GM19438 (cell line): ENCODE measurements around the gene ST8SIA5.

ENCODE experiments used
- ATAC-seq: cut with Tn5 transposase; IDR thresholded peaks from one replicate; pipeline ENCODE4 v1.9.1; 2021; ENCODE audit warnings: low read depth; ENCODE audit not compliant: unreplicated experiment

The ST8SIA5 gene

GRCh38 chr18:46716336-46716735 lies 40.5 kb downstream of the ST8SIA5 start:
- no peak for ATAC-seq

- no peak for ATAC-seq
These were observed 41.8 kb downstream of the ST8SIA5 start for GRCh38 chr18:46715062-46715461.

- no peak for ATAC-seq
These were observed 44.4 kb downstream of the ST8SIA5 start for GRCh38 chr18:46712406-46712805.

GRCh38 chr18:46711444-46711863 lies 45.4 kb downstream of the ST8SIA5 start:
- no peak for ATAC-seq

GRCh38 chr18:46706968-46707367 lies 49.9 kb downstream of the ST8SIA5 start:
- no peak for ATAC-seq

GRCh38 chr18:46705521-46705920 lies 51.3 kb downstream of the ST8SIA5 start:
- ATAC-seq = no peak

- no peak for ATAC-seq
These were observed 52.0 kb downstream of the ST8SIA5 start for GRCh38 chr18:46704816-46705215.

- ATAC-seq = no peak
These were observed 52.7 kb downstream of the ST8SIA5 start for GRCh38 chr18:46704189-46704588.

GRCh38 chr18:46702471-46702870 lies 54.4 kb downstream of the ST8SIA5 start:
- ATAC-seq = no peak

GRCh38 chr18:46700066-46700824 lies 56.6 kb downstream of the ST8SIA5 start:
- ATAC-seq = no peak

- no peak for ATAC-seq
These were observed 60.2 kb downstream of the ST8SIA5 start for GRCh38 chr18:46696702-46697101.

- ATAC-seq = no peak
These were observed 60.6 kb downstream of the ST8SIA5 start for GRCh38 chr18:46696268-46696667.

- no peak for ATAC-seq
These were observed 62.9 kb downstream of the ST8SIA5 start for GRCh38 chr18:46693996-46694395.

GRCh38 chr18:46688853-46689525 lies 67.9 kb downstream of the ST8SIA5 start:
- ATAC-seq = no peak

GRCh38 chr18:46686186-46686585 lies 70.7 kb downstream of the ST8SIA5 start:
- ATAC-seq = no peak

GRCh38 chr18:46683252-46683651 lies 73.6 kb downstream of the ST8SIA5 start:
- ATAC-seq = no peak

- ATAC-seq = no peak
These were observed 75.8 kb downstream of the ST8SIA5 start for GRCh38 chr18:46680784-46681695.

- no peak for ATAC-seq
These were observed 76.8 kb downstream of the ST8SIA5 start for GRCh38 chr18:46679846-46680598.

- no peak for ATAC-seq
These were observed 78.0 kb downstream of the ST8SIA5 start for GRCh38 chr18:46678785-46679399.

- no peak for ATAC-seq
These were observed 78.8 kb downstream of the ST8SIA5 start for GRCh38 chr18:46678041-46678440.
